GM23338 (cell line): ENCODE results near the gene ALDOA. TPM values are rescaled to one million over a fixed set of nuclear protein-coding genes. Genes with fewer than 3 reads are reported as not detected.

Source experiments
- ATAC-seq: fragments of 200-7000 bp; cut with Tn5 transposase; 3 replicates; pipeline ENCODE4 v1.9.1; 2020
- DNase-seq: peaks from one replicate; pipeline ENCODE4 v3.0.0-alpha.2; 2015; ENCODE audit warnings: low spot score
- H2AFZ ChIP-seq: fragments of 200-600 bp; sonication (generic); 2 replicates; pipeline ENCODE4 v1.8.0; 2016; ENCODE audit warnings: antibody characterized with exemption, mild to moderate bottlenecking, moderate library complexity
- H3F3A ChIP-seq: fragments of 200-600 bp; sonication (generic); replicated peaks from 2 replicates; pipeline ENCODE4 v1.8.0; 2017; ENCODE audit warnings: antibody characterized with exemption, mixed run types, low read depth
- H3K27ac ChIP-seq: fragments of 200-600 bp; sonication (generic); 2 replicates; pipeline ENCODE4 v1.6.1; 2016; ENCODE audit warnings: low read depth
- H3K27me3 ChIP-seq: fragments of 200-600 bp; sonication (generic); 2 replicates; pipeline ENCODE4 v1.8.0; 2016; ENCODE audit warnings: mild to moderate bottlenecking, mixed run types, moderate library complexity; ENCODE audit not compliant: insufficient read depth
- H3K36me3 ChIP-seq: fragments of 200-600 bp; sonication (generic); 2 replicates; pipeline ENCODE4 v1.8.0; 2016; ENCODE audit warnings: mild to moderate bottlenecking; ENCODE audit not compliant: insufficient read depth
- H3K4me1 ChIP-seq: fragments of 200-600 bp; sonication (generic); 2 replicates; pipeline ENCODE4 v1.8.0; 2016; ENCODE audit warnings: mild to moderate bottlenecking, moderate library complexity; ENCODE audit not compliant: insufficient read depth
- H3K4me2 ChIP-seq: fragments of 200-600 bp; sonication (generic); 2 replicates; pipeline ENCODE4 v1.7.1; 2017; ENCODE audit warnings: mixed run types
- H3K4me3 ChIP-seq: fragments of 200-600 bp; sonication (generic); 2 replicates; pipeline ENCODE4 v1.6.1; 2016; ENCODE audit warnings: mixed run types
- H3K79me2 ChIP-seq: fragments of 200-600 bp; sonication (generic); replicated peaks from 2 replicates; pipeline ENCODE4 v1.8.0; 2017; ENCODE audit warnings: mild to moderate bottlenecking; ENCODE audit not compliant: insufficient read depth
- H3K9me2 ChIP-seq: fragments of 200-600 bp; sonication (generic); 2 replicates; pipeline ENCODE4 v1.8.0; 2017; ENCODE audit not compliant: insufficient read depth
- H4K20me1 ChIP-seq: fragments of 200-600 bp; sonication (generic); replicated peaks from 2 replicates; pipeline ENCODE4 v1.8.0; 2017; ENCODE audit warnings: mild to moderate bottlenecking; ENCODE audit not compliant: insufficient read depth
- H3K27ac Mint-ChIP-seq: 2 replicates; pipeline ENCODE4 v1.8.0; 2020; ENCODE audit warnings: inconsistent platforms, mild to moderate bottlenecking, moderate library complexity, mixed read lengths
- H3K27me3 Mint-ChIP-seq: 3 replicates; pipeline ENCODE4 v1.8.0; 2022; ENCODE audit warnings: low read depth, mild to moderate bottlenecking, moderate library complexity, mixed read lengths, inconsistent platforms; ENCODE audit not compliant: insufficient read depth, poor library complexity
- H3K36me3 Mint-ChIP-seq: 3 replicates; pipeline ENCODE4 v1.8.0; 2021; ENCODE audit warnings: low read depth, mild to moderate bottlenecking, inconsistent platforms, moderate library complexity, mixed read lengths
- H3K4me1 Mint-ChIP-seq: 3 replicates; pipeline ENCODE4 v1.8.0; 2020; ENCODE audit warnings: mild to moderate bottlenecking, inconsistent platforms, mixed read lengths
- H3K4me3 Mint-ChIP-seq: 3 replicates; pipeline ENCODE4 v1.8.0; 2021; ENCODE audit warnings: moderate library complexity, mild to moderate bottlenecking, inconsistent platforms, mixed read lengths
- H3K9me3 Mint-ChIP-seq: 3 replicates; pipeline ENCODE4 v1.8.0; 2020; ENCODE audit warnings: moderate library complexity, mild to moderate bottlenecking, inconsistent platforms, mixed read lengths
- CREB1 ChIP-seq: fragments of 250-450 bp; sonication (Bioruptor Pico); IDR thresholded peaks from 2 replicates; pipeline ENCODE4 v1.5.0; 2020; ENCODE audit warnings: low read depth, mild to moderate bottlenecking, moderate library complexity
- CTCF ChIP-seq, 2 experiments: fragments of 200-600 bp in 1 of 2; sonication (generic) in 1 of 2; conservative IDR thresholded peaks; 2 replicates each; pipeline versions ENCODE4 v1.5.1 to v1.6.1; 2016 to 2017; ENCODE audit warnings: antibody characterized with exemption in 2 of 2, low read depth in 2 of 2, mild to moderate bottlenecking in 2 of 2, moderate library complexity in 1 of 2
- ETS1 ChIP-seq: IDR thresholded peaks from 2 replicates; pipeline ENCODE4 v1.6.1; 2016; ENCODE audit warnings: antibody characterized with exemption
- EZH2 ChIP-seq: fragments of 200-600 bp; sonication (generic); IDR thresholded peaks from one replicate; pipeline ENCODE4 v1.8.0; 2017; ENCODE audit warnings: antibody characterized with exemption, mild to moderate bottlenecking, low read depth; ENCODE audit not compliant: unreplicated experiment
- EZH2phosphoT487 ChIP-seq: fragments of 200-600 bp; sonication (generic); IDR thresholded peaks from one replicate; pipeline ENCODE4 v1.8.1; 2018; ENCODE audit warnings: antibody characterized with exemption; ENCODE audit not compliant: unreplicated experiment
- JUNB ChIP-seq: IDR thresholded peaks from one replicate; pipeline ENCODE4 v1.6.1; 2016; ENCODE audit warnings: antibody characterized with exemption; ENCODE audit not compliant: unreplicated experiment
- NANOG ChIP-seq: IDR thresholded peaks from 2 replicates; pipeline ENCODE4 v1.6.1; 2016; ENCODE audit warnings: antibody characterized with exemption, borderline replicate concordance
- REST ChIP-seq: IDR thresholded peaks from one replicate; pipeline ENCODE4 v1.6.1; 2018; ENCODE audit warnings: antibody characterized with exemption; ENCODE audit not compliant: unreplicated experiment
- STAT1 ChIP-seq: IDR thresholded peaks from one replicate; pipeline ENCODE4 v1.6.1; 2016; ENCODE audit warnings: antibody characterized with exemption; ENCODE audit not compliant: unreplicated experiment
- ZNF114 ChIP-seq: fragments of 250-450 bp; sonication (Bioruptor Pico); IDR thresholded peaks from 2 replicates; pipeline ENCODE4 v1.5.0; 2020; ENCODE audit warnings: mild to moderate bottlenecking, moderate library complexity
- ZNF331 ChIP-seq: fragments of 250-450 bp; sonication (Bioruptor Pico); IDR thresholded peaks from 2 replicates; pipeline ENCODE4 v1.5.0; 2020; ENCODE audit warnings: low read depth, mild to moderate bottlenecking, moderate library complexity
- ZNF462 ChIP-seq: fragments of 250-450 bp; sonication (Bioruptor Pico); IDR thresholded peaks from 2 replicates; pipeline ENCODE4 v1.5.0; 2020; ENCODE audit warnings: mild to moderate bottlenecking, moderate library complexity
- polyA plus RNA-seq: library from polyadenylated mRNA; unstranded; fragments of >200 nt; fragmentation: Nextera tagmentation; extraction: Ambion mirVana; gene quantifications from 2 replicates; pipeline ENCODE4 v1.2.1, GENCODE V29; 2016
- total RNA-seq: library from RNA; depleted of rRNA; stranded (reverse); fragments of >200 nt; shearing (Covaris generic); gene quantifications from 2 replicates; pipeline ENCODE4 v1.2.3, GENCODE V29; 2014

Gene ALDOA
- total and polyA plus RNA-seq, 2 experiments from 2014 or later, result 1,054 to 1,306 TPM

- no peaks in the 10 kb centered on the region for H3K36me3 ChIP-seq
- H3K27me3 ChIP-seq, result 0 out of 2 replicates have a peak, but pooled peaks cover 6% of the 10 kb centered on the region
- DNase-seq (peak; percentile 95), ATAC-seq (peak; percentile 76)
- peaks cover 8% of the 10 kb centered on the region for H3F3A ChIP-seq
- Mint-ChIP-seq H3K27ac (no peak overlapping the region), H3K9me3 (no peaks in the 10 kb centered on the region), H3K4me3 (peak overlapping the region; percentile 81), H3K36me3 (no peaks in the 10 kb centered on the region), H3K4me1 (peaks cover 14% of the 10 kb centered on the region), H3K27me3 (peaks cover 17% of the 10 kb centered on the region)
- H3K79me2 ChIP-seq, result no peaks in the 10 kb centered on the region
- H2AFZ ChIP-seq, result peak overlapping the region; percentile 95
- no peaks in the 10 kb centered on the region for H4K20me1 ChIP-seq
- no peaks in the 10 kb centered on the region for H3K9me2 ChIP-seq
- TF ChIP-seq ZNF114 (CRISPR knock-in tag) (no peak), ETS1 (peak; percentile 56), CTCF (conservative IDR thresholded peaks at IDR 0.05; ENCODE audit: low read depth in 2 of 2) (no peak), CREB1 (CRISPR knock-in tag) (peak; percentile 58; the same call in 1 of the 2 replicates), STAT1 (no peak), JUNB (no peak), EZH2 (no peak), REST (no peak), ZNF331 (CRISPR knock-in tag) (no peak), NANOG (no peak), EZH2phosphoT487 (no peak), ZNF462 (CRISPR knock-in tag) (no peak)
- peaks cover 6% of the 10 kb centered on the region; the same call in 1 of the 2 replicates for H3K4me1 ChIP-seq
- no peak overlapping the region for H3K27ac ChIP-seq
- peak overlapping the region; percentile 97 for H3K4me2 ChIP-seq
- peak overlapping the region; percentile 88 for H3K4me3 ChIP-seq
Observed at GRCh38 chr16:30052671-30053372, 12.7 kb upstream of the ALDOA start.
